Adrenal gland (tissue), 5 donors: Measurements from ENCODE around the gene GOLGA8O.
"Not testable (repeated sequence)": the region's sequence is repeated elsewhere in the genome, so short reads cannot be mapped to it uniquely, and the experiment has no call there.

Source experiments
- POLR2A ChIP-seq, 2 donors: fragments of 450-650 bp; IDR thresholded peaks; one replicate each; pipeline ENCODE4 v1.6.1; 2017; ENCODE audit warnings: antibody characterized with exemption in 2 of 2, mild to moderate bottlenecking in 2 of 2, moderate library complexity in 1 of 2
- TF ChIP-seq, protein P1 (sequence below), 6 experiments: fragments of 450-650 bp in 4 of 6; fragments of 200-600 bp in 2 of 6; sonication (generic) in 1 of 6; IDR thresholded peaks; 1 replicate in 5 of 6; 2 replicates in 1 of 6; pipeline versions ENCODE4 v1.5.1 to v1.8.0; 2016 to 2021; ENCODE audit warnings: antibody characterized with exemption in 6 of 6, mild to moderate bottlenecking in 2 of 6, moderate library complexity in 1 of 6
- donor health status: DM: no; HTN: no; CAD: no.

DNA sequence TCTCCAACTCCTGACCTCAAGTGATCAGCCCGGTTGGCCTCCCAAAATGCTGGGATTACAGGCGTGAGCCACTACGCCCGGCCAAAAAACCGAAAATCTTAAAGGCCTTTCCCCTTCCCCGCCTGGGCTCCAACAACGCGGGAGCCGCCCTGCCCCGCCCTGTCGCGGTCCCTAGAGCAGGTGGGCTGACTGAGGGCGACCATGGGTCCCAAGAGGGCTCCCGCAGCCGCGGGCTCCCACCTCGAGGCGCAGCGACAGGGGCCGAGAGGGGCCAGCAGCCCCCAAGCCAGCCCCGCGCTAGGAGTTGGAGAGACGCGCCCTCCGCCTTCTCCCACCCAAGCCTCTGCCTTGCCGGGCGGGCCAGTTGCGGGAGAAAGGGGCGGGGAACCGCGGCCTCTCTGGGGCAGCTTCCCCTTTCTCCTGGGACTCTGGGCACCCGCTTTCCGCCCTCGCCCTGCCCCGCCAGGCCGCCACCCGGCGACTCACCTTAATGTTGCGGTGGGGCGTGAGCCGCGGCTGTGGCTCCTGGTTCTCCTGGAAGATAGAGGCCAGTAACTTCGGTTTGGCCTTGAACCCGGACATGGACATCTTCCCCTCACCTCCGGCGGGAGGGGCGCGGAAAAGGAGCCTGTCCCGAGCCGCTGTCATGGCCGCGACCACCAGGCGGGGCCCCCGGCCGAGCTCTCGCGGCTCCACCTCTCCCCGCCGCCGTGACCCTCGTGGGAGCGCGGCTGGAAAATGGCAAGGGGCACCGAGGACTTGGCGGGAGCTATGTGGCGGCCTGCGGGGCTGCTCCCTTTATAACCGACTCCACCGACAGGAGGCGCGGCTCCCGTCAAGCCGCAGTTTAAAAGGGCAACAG is 21.1 kb downstream of the GOLGA8O start:
- TF ChIP-seq, protein P1, sequence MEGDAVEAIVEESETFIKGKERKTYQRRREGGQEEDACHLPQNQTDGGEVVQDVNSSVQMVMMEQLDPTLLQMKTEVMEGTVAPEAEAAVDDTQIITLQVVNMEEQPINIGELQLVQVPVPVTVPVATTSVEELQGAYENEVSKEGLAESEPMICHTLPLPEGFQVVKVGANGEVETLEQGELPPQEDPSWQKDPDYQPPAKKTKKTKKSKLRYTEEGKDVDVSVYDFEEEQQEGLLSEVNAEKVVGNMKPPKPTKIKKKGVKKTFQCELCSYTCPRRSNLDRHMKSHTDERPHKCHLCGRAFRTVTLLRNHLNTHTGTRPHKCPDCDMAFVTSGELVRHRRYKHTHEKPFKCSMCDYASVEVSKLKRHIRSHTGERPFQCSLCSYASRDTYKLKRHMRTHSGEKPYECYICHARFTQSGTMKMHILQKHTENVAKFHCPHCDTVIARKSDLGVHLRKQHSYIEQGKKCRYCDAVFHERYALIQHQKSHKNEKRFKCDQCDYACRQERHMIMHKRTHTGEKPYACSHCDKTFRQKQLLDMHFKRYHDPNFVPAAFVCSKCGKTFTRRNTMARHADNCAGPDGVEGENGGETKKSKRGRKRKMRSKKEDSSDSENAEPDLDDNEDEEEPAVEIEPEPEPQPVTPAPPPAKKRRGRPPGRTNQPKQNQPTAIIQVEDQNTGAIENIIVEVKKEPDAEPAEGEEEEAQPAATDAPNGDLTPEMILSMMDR (IDR thresholded peaks at IDR 0.05): not testable (repeated sequence)
- TF ChIP-seq POLR2A (IDR thresholded peaks at IDR 0.05): not testable (repeated sequence)
